ENCODE results near the gene USP9X. TPM values are rescaled to one million over a fixed set of nuclear protein-coding genes. Genes with fewer than 3 reads are reported as not detected.

The USP9X gene
- total RNA-seq, 1 donor from 2014 or later: 60.0 TPM

DNA sequence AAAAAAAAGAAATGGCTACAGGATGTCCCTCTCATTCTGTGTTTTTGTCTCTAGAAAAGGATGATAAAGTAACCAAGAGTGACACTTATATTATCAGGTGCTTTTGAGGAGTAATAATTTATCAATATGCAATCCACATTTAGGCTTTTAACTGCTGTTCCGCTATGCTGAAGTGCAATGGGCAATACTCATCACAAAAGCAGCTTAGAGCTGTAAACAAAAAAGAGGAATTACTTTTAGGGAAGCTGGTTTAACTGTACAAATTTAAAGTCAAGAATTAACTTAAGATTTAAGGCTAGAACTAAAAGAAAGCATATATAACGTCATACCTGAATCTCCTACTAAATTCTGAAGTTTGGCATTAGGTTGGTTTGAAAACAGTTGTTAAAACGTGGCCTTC lies 155.3 kb downstream of the USP9X start:
- no peaks in the 10 kb centered on the region for H3K9me3 Mint-ChIP-seq
- H3K27me3 Mint-ChIP-seq (ENCODE audit: low read depth): no peaks in the 10 kb centered on the region
- H3K27ac Mint-ChIP-seq (ENCODE audit: unreplicated experiment): no peak overlapping the region

GRCh38 chrX:41241962-41242361 lies 156.7 kb downstream of the USP9X start:
- Mint-ChIP-seq H3K27me3 (ENCODE audit: low read depth) (no peaks in the 10 kb centered on the region), H3K4me1 (no peaks in the 10 kb centered on the region), H3K27ac (ENCODE audit: unreplicated experiment) (no peak overlapping the region), H3K9me3 (peaks cover 5% of the 10 kb centered on the region), H3K36me3 (ENCODE audit: low read depth) (no peaks in the 10 kb centered on the region), H3K4me3 (no peak overlapping the region)
- TF ChIP-seq, protein P1, sequence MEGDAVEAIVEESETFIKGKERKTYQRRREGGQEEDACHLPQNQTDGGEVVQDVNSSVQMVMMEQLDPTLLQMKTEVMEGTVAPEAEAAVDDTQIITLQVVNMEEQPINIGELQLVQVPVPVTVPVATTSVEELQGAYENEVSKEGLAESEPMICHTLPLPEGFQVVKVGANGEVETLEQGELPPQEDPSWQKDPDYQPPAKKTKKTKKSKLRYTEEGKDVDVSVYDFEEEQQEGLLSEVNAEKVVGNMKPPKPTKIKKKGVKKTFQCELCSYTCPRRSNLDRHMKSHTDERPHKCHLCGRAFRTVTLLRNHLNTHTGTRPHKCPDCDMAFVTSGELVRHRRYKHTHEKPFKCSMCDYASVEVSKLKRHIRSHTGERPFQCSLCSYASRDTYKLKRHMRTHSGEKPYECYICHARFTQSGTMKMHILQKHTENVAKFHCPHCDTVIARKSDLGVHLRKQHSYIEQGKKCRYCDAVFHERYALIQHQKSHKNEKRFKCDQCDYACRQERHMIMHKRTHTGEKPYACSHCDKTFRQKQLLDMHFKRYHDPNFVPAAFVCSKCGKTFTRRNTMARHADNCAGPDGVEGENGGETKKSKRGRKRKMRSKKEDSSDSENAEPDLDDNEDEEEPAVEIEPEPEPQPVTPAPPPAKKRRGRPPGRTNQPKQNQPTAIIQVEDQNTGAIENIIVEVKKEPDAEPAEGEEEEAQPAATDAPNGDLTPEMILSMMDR (conservative IDR thresholded peaks at IDR 0.05): no peak
- no peak for DNase-seq (ENCODE audit: low read depth, low spot score)

More for the DNA sequence above, 155.3 kb downstream of the USP9X start:
- H3K36me3 Mint-ChIP-seq (ENCODE audit: low read depth): no peaks in the 10 kb centered on the region
- no peaks in the 10 kb centered on the region for H3K4me1 Mint-ChIP-seq
- H3K4me3 Mint-ChIP-seq: no peak overlapping the region
- TF ChIP-seq, protein P1 (conservative IDR thresholded peaks at IDR 0.05): no peak
- DNase-seq (ENCODE audit: low read depth, low spot score): no peak

- H3K9me3 Mint-ChIP-seq: peaks cover 5% of the 10 kb centered on the region
- DNase-seq (ENCODE audit: low read depth, low spot score): no peak
- no peaks in the 10 kb centered on the region for H3K4me1 Mint-ChIP-seq
- H3K27me3 Mint-ChIP-seq (ENCODE audit: low read depth): no peaks in the 10 kb centered on the region
- H3K27ac Mint-ChIP-seq (ENCODE audit: unreplicated experiment): no peak overlapping the region
- no peak overlapping the region for H3K4me3 Mint-ChIP-seq
- TF ChIP-seq, protein P1 (conservative IDR thresholded peaks at IDR 0.05): no peak
- no peaks in the 10 kb centered on the region for H3K36me3 Mint-ChIP-seq (ENCODE audit: low read depth)
Observed at GRCh38 chrX:41245641-41246040, 160.4 kb downstream of the USP9X start.

GRCh38 chrX:41250867-41251266 lies 165.6 kb downstream of the USP9X start:
- Mint-ChIP-seq H3K27ac (ENCODE audit: unreplicated experiment) (no peak overlapping the region), H3K36me3 (ENCODE audit: low read depth) (no peaks in the 10 kb centered on the region), H3K4me1 (peaks cover 4% of the 10 kb centered on the region), H3K9me3 (peaks cover 8% of the 10 kb centered on the region), H3K4me3 (no peak overlapping the region), H3K27me3 (ENCODE audit: low read depth) (peaks cover 4% of the 10 kb centered on the region)
- DNase-seq (ENCODE audit: low read depth, low spot score): no peak
- TF ChIP-seq, protein P1 (conservative IDR thresholded peaks at IDR 0.05): no peak

DNA sequence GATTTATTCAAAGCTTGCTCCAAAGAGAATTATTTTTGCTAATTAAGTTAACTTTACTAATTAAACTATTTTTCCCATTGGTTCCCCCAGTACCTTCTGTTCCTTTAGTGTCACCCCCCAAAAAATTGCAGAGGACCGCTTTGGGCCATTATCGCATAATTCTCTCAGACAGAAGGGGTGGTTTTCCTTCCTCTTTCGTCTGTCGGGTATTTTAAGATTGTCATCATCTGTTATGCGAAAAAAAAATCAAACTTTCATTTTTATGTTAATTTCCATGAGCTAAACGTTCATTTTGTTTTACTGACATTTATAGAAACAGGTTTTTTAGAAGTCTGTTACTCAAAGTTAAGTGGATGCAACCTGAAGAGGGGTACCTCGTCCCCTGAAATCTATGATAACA lies 172.6 kb downstream of the USP9X start:
- Mint-ChIP-seq H3K9me3 (peaks cover 5% of the 10 kb centered on the region), H3K27ac (ENCODE audit: unreplicated experiment) (no peak overlapping the region), H3K4me1 (peaks cover 4% of the 10 kb centered on the region), H3K4me3 (no peak overlapping the region), H3K36me3 (ENCODE audit: low read depth) (no peaks in the 10 kb centered on the region), H3K27me3 (ENCODE audit: low read depth) (peaks cover 4% of the 10 kb centered on the region)
- TF ChIP-seq, protein P1 (conservative IDR thresholded peaks at IDR 0.05): no peak
- no peak for DNase-seq (ENCODE audit: low read depth, low spot score)

DNA sequence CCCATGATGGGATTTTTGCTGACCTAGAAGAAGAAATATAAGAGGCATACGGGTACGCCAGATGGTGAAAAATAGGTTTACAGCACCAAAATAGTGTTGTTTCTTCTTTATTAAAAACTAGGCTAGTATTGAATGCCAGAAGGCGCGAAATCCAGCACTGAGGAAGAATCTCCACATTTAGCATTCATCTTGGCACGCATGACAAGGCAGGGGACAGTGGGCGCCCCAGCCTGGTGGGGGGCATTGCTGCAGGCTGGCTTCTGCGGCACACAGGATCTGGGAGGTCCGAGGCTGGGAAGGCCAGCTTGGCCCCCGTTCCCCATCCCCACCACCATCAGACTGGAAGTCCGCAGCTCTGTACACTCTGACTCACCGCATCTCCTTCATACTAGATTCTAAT lies 173.0 kb downstream of the USP9X start:
- Mint-ChIP-seq H3K4me1 (peaks cover 4% of the 10 kb centered on the region), H3K27me3 (ENCODE audit: low read depth) (peaks cover 4% of the 10 kb centered on the region), H3K27ac (ENCODE audit: unreplicated experiment) (no peak overlapping the region), H3K4me3 (no peak overlapping the region), H3K9me3 (peaks cover 5% of the 10 kb centered on the region), H3K36me3 (ENCODE audit: low read depth) (no peaks in the 10 kb centered on the region)
- TF ChIP-seq, protein P1 (conservative IDR thresholded peaks at IDR 0.05): no peak
- no peak for DNase-seq (ENCODE audit: low read depth, low spot score)

Measured in neural crest cell (in vitro differentiated cells).